T-helper 2 cell treated with Interferon-gamma antibody and Interleukin-4, amounts not matched to agents 5 μg/mL and 100 μg/mL, for 36 hours (primary cell): Measurements from ENCODE around the gene LYZL6.

ENCODE experiments used
- DNase-seq: peaks from one replicate; pipeline ENCODE4 v3.0.0; 2021; ENCODE audit warnings: low spot score
- H3K27ac Mint-ChIP-seq: one replicate; pipeline ENCODE4 v1.8.0; 2021; ENCODE audit warnings: mild to moderate bottlenecking, mixed read lengths
- H3K27me3 Mint-ChIP-seq: one replicate; pipeline ENCODE4 v1.8.0; 2021; ENCODE audit warnings: low read depth, mixed read lengths
- H3K36me3 Mint-ChIP-seq: one replicate; pipeline ENCODE4 v1.8.0; 2021; ENCODE audit warnings: low read depth, mixed read lengths
- H3K4me1 Mint-ChIP-seq: one replicate; pipeline ENCODE4 v1.8.0; 2021; ENCODE audit warnings: low read depth, mixed read lengths
- H3K4me3 Mint-ChIP-seq: one replicate; pipeline ENCODE4 v1.8.0; 2022; ENCODE audit warnings: mild to moderate bottlenecking, moderate library complexity, mixed read lengths
- H3K9me3 Mint-ChIP-seq: one replicate; pipeline ENCODE4 v1.8.0; 2021; ENCODE audit warnings: mixed read lengths

The LYZL6 gene

DNA sequence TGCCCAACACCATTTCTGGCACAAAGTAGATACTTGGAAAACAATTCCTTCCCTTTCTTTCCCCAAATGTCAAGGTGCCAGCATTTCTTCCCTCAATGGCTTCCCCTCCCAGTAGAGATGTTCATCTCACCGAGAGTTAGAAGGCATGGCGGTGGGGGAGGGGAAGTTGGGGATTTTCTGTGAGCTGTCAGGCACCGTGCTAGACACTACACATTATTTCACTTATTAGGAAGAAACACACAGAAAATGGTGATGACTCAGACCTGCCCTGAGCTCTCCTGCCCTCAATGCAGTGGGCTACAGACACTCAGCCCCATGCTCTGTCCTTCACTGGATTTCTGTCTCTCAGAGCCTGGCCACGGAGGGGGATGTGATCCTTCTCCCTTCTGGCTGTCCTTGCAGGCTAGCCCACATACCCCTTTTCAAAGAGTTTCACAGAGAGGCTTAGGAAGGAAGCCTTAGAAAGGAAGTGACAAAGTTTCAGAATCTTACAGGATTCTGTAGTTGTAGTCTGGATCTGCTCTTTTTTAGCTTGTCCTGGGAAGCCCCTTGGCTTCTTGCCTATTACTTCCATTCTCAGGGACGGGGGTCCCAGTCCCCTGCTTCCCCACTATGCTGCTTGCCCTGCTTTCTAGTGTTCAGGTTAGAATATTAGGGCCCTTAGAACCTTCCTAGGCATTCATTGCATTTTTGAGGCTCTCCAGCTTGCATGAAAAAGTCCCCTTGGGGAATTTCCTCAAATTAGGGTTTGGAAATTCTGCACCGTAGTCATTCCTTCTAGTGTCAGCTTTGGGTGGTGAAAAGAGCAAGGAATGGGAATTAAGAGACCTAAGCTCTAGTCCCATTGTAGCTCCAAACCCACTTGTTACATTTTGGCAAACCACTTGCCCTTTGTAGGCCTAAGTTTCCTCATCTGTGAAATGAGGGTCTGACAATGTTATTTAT is 51.1 kb downstream of the LYZL6 start:
- Mint-ChIP-seq H3K9me3 (no peaks in the 10 kb centered on the region), H3K4me1 (peaks cover 55% of the 10 kb centered on the region), H3K27me3 (no peaks in the 10 kb centered on the region), H3K27ac (peak overlapping the region; percentile 81), H3K4me3 (peak overlapping the region; percentile 3), H3K36me3 (peaks cover 1% of the 10 kb centered on the region)
- peak; percentile 46 for DNase-seq

GRCh38 chr17:35891269-35891668 is 52.2 kb downstream of the LYZL6 start:
- peaks cover 53% of the 10 kb centered on the region for H3K4me1 Mint-ChIP-seq

DNA sequence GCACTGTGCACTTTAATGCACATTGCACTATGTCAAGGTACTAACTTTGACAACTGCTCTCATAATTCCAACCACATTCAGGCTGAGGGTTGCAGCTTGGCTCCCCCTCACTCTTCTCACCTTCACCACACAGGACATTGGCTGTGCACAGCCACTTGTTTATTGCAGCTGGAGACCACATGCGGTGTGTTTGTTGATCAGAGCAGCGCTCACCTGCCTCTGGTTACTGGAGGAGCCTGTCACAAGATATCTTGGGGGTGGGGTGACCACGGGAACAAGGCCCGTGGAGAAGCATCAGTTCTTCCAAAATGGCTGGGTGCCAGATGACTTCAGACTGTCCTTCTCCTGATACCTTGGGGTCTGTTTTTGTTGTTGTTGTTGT is 52.7 kb downstream of the LYZL6 start:
- Mint-ChIP-seq H3K9me3 (no peaks in the 10 kb centered on the region), H3K27me3 (no peaks in the 10 kb centered on the region), H3K4me3 (peak overlapping the region; percentile 42), H3K4me1 (peaks cover 48% of the 10 kb centered on the region), H3K27ac (peak overlapping the region; percentile 89), H3K36me3 (peaks cover 1% of the 10 kb centered on the region)
- peak; percentile 24 for DNase-seq

More at GRCh38 chr17:35891269-35891668, 52.2 kb downstream of the LYZL6 start:
- Mint-ChIP-seq H3K4me3 (peak overlapping the region; percentile 42), H3K27me3 (no peaks in the 10 kb centered on the region), H3K27ac (peak overlapping the region; percentile 89), H3K9me3 (no peaks in the 10 kb centered on the region), H3K36me3 (peaks cover 1% of the 10 kb centered on the region)
- DNase-seq: no peak

GRCh38 chr17:35889818-35890773 is 53.4 kb downstream of the LYZL6 start:
- Mint-ChIP-seq H3K4me3 (peak overlapping the region; percentile 42), H3K4me1 (peaks cover 41% of the 10 kb centered on the region), H3K27me3 (no peaks in the 10 kb centered on the region), H3K27ac (peak overlapping the region; percentile 89), H3K9me3 (no peaks in the 10 kb centered on the region), H3K36me3 (peaks cover 1% of the 10 kb centered on the region)
- no peak for DNase-seq

DNA sequence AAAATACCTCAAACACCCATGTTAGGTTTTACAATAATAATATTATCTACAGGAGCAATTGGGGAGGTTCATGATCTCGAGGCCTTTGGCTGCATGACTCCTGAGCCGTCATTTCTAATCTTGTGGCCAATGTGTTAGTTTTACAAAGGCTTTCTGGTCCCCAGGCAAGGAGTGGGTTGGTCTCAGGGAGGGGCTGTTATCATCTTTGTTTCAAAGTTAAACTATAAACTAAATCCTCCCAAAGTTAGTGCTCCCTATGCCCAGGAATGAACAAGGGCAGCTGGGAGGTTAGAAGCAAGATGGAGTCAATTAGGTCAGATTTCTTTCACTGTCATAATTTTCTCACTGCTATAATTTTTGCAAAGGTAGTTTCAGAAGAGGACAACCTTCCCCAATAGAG is 54.3 kb downstream of the LYZL6 start:
- peaks cover 41% of the 10 kb centered on the region for H3K4me1 Mint-ChIP-seq
- DNase-seq: no peak
- no peak overlapping the region for H3K27ac Mint-ChIP-seq
- H3K4me3 Mint-ChIP-seq: no peak overlapping the region
- H3K9me3 Mint-ChIP-seq: no peaks in the 10 kb centered on the region
- no peaks in the 10 kb centered on the region for H3K27me3 Mint-ChIP-seq
- H3K36me3 Mint-ChIP-seq: peaks cover 1% of the 10 kb centered on the region
